T-helper 2 cell (primary cell): ENCODE data around the gene ZNF414.

ENCODE experiments used
- DNase-seq, 5 experiments: peaks; one replicate each; pipeline versions ENCODE4 v3.0.0 to v3.0.0-alpha.2; 2012 to 2022

ZNF414 gene

GRCh38 chr19:8461891-8462290 is 52.1 kb downstream of the ZNF414 start:
- no peak for DNase-seq

- DNase-seq: no peak
Observed at GRCh38 chr19:8461376-8461775, 52.6 kb downstream of the ZNF414 start.

- no peak for DNase-seq
Observed at GRCh38 chr19:8460516-8461298, 53.3 kb downstream of the ZNF414 start.
